ENCODE results near the gene CAPN15.

Gene CAPN15

GRCh38 chr16:580141-580945 is 52.8 kb downstream of the CAPN15 start:
- DNase-seq, result no peak

GRCh38 chr16:580946-581498 is 53.5 kb downstream of the CAPN15 start:
- no peak for DNase-seq

GRCh38 chr16:582218-582613 is 54.7 kb downstream of the CAPN15 start:
- DNase-seq, result no peak

DNA sequence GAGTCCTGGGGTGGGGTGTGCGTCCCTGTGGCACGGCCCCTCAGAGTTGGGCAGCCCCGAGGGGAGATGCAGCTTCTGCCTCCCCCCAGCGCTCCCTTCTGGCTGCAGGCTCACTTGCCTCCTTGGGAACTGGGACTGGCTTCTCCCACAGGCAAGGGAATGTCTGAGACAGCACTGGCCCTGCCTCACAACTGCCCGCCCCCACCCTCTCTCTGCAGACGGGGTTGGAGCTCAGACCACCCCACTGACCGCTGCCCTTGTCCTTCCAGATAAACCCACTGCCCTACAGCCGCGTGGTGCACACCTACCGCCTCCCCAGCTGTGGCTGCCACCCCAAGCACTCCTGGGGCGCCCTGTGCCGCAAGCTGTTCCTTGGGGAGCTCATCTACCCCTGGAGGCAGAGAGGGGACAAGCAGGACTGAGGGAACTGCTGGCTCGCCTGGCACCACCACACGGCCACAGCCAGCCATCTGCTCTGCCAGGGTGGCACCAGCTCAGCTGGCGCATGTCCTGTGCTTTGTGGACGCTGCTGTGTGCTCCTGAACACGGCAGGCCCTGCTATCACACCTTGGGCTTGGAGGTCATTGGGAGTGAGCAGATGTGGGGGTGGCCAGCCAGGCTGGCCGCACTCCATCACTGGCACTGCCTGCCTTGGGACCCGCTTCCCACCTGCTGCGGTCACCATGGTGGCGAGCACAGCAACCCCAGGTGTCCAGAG is 55.3 kb downstream of the CAPN15 start:
- DNase-seq, result no peak

GRCh38 chr16:583470-583814 is 55.9 kb downstream of the CAPN15 start:
- DNase-seq, result no peak

GRCh38 chr16:583815-584591 is 56.5 kb downstream of the CAPN15 start:
- no peak for DNase-seq

DNA sequence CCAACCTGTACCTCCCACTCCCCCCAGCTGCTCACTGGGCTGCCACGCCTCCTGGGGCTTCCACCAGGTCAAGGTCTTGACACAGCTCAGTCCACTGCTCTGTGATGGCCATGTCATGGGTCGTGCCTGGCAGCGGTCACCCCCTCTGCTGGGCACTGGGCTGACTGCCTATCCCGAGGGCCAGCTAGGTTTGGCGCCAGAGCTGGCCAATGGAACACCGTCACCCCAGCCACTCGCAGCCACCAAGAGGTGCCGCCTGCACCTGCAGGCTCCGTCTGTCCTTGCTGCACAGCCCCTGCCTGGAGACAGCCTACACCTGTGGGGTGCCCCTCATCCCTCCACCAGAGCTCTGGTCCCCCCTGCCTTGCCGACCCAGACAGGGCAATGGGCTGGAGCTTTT is 57.8 kb downstream of the CAPN15 start:
- no peak for DNase-seq

DNA sequence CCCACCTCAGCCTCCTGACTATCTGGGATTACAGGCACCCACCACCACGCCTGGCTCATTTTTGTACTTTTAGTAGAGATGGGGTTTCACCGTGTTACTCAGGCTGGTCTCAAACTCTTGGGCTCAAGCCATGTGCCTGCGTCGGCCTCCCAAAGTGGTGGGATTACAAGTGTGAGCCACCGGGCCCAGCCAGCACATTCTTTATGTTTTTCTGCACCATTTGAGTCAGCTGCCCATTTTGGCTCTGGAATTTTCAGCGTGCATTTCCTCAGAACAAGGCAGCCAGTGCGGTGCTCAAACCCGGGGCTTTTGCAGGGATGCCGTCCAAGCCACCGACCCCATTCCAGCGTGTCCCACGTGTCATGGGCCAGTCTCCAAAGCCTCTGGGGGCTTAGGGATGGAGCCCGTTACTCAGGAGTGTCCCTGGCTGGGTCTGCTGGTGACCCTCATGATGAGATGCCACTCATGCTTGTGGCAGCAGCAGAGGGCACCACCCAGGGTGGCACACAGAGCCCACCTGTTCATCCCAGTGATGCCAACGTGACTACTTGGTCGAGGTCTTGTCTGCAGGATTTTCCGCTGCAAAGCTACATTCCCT is 58.6 kb downstream of the CAPN15 start:
- DNase-seq, result no peak

GRCh38 chr16:586645-587590 is 59.4 kb downstream of the CAPN15 start:
- DNase-seq, result no peak

- DNase-seq, result peak; percentile 37
Measured at GRCh38 chr16:588639-588888, 61.1 kb downstream of the CAPN15 start.

- DNase-seq, result peak; percentile 94
Measured at GRCh38 chr16:588889-589657, 61.6 kb downstream of the CAPN15 start.

DNA sequence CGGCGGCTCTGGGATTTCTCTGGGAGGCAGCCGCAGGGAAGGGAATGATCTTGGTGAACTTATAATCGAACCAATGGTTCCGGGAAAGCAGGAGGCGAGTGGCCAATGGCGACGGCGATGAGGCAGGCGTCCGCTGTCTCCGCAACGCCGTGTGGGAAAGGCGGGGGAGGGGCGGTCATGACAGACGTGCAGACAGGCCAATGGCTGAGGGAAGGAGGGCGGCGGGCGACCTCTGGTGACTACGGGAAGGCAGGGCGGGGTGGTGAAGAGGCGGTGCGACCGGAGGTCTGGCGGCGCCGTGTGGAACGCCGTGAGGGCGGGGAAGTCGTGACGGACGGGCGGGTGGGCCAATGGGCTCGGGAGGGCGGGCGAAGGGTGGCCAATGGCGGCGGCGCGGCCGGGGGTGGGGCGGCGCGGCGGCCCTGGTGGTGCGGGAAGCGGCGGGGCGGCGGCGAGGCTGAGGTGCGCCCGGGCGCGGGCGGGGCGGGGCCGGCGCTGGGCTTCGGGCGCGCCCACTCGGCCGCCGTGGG is 62.2 kb downstream of the CAPN15 start, which contains the start of gene RAB40C:
Gene RAB40C (plus strand): TSS at position 409 of the 530 bp plus-strand sequence. CDS start 226 bp downstream, outside the sequence.
- DNase-seq, result peak; percentile 98

GRCh38 chr16:590188-590814 is 62.8 kb downstream of the CAPN15 start:
- DNase-seq, result no peak

GRCh38 chr16:590815-591200 is 63.3 kb downstream of the CAPN15 start:
- no peak for DNase-seq

DNA sequence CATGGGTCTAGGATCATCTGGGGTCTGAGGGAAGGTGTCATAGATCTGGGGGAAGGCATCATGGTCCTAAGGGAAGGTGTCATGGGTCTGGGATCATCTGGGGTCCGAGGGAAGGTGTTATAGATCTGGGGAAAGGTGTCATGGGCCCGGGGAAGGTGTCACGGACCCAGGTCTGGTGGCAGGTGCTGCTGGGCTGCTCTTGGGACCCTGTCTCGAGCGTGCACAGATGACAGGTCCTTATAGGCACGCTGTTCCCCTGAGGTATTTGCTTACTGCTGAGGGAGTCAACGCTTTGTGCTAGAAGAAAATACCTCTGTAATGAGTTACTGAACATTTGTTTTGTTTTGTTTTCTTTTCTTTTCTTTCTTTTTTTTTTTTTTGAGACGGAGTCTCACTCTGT is 63.7 kb downstream of the CAPN15 start:
- no peak for DNase-seq

DNA sequence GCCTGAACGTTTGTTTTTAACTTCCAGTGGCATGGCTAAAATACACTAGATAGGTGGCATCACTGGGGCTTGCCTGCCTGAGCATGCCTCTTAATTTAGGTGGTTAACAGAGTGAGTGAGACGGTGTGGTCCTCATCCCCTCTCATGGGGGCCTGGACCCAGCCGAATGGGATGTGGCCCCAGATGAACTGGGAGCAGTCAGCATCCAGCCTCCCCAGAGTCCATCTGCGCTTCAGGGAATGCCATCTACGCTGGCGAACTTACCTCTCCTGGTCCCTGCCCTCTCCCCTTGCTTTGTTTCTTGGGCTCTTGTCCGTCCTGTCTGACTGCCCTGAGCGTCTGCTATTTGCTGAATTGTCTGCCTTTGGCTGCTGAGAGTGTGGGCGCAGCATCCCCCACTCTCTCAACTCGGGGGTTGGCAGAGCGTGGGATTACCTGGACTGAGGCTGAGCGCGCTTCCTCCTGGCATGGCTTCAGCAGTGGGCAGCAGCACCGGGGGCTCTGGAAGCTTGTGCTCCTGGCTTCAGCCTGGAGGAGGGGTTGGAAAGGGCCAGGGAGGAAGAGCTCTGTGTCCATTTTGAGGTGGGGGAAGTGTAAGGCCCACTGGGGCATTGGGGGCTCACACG is 64.5 kb downstream of the CAPN15 start:
- DNase-seq, result no peak

- no peak for DNase-seq
Measured at GRCh38 chr16:592518-593306, 65.2 kb downstream of the CAPN15 start.

DNA sequence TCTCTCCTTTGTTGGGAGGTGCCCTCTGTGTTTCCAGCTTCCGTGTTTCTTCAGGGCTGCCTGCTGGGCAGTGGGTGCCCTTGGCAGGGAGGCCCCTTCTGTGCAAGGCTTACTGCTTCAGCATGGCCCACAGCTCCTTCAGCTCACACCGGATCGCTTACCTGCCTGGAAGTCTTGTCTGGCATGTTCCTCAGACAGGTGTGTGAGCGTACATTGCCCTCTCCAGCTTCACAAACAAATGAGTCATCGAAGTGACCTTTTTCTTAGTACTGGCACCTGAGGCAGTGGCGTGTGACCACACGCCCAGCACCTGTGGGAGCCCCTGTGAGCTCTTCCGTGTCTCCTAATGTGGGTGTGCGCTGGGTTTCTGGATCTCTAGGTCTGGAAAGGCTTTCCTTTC is 65.9 kb downstream of the CAPN15 start:
- DNase-seq, result no peak

- DNase-seq, result no peak
Measured at GRCh38 chr16:593807-594206, 66.3 kb downstream of the CAPN15 start.

Data from GDM1 (cell line).